Measurements from ENCODE around the gene BUB3. TPM values are rescaled to one million over a fixed set of nuclear protein-coding genes. Genes with fewer than 3 reads are reported as not detected.

The BUB3 gene
- total RNA-seq, 1 donor from 2014 or later, result 213 TPM

GRCh38 chr10:123200531-123200930 is 46.3 kb downstream of the BUB3 start:
- intact Hi-C loops (cut with micrococcal nuclease), result no loop called here

- intact Hi-C loops (cut with micrococcal nuclease), result no loop called here
Measured at GRCh38 chr10:123202506-123202905, 48.3 kb downstream of the BUB3 start.

- intact Hi-C loops (cut with micrococcal nuclease), result no loop called here
Measured at GRCh38 chr10:123203393-123204126, 49.4 kb downstream of the BUB3 start.

- intact Hi-C loops (cut with micrococcal nuclease), result no loop called here
Measured at GRCh38 chr10:123204127-123204461, 49.9 kb downstream of the BUB3 start.

- intact Hi-C loops (cut with micrococcal nuclease), result no loop called here
Measured at GRCh38 chr10:123205041-123205440, 50.8 kb downstream of the BUB3 start.

- intact Hi-C loops (cut with micrococcal nuclease), result no loop called here
Measured at GRCh38 chr10:123212063-123212462, 57.9 kb downstream of the BUB3 start.

- intact Hi-C loops (cut with micrococcal nuclease), result no loop called here
Measured at GRCh38 chr10:123212640-123213039, 58.4 kb downstream of the BUB3 start.

GRCh38 chr10:123213192-123213591 is 59.0 kb downstream of the BUB3 start:
- intact Hi-C loops (cut with micrococcal nuclease), result no loop called here

Other genes starting within 250 kb of the BUB3 start
- not detected in 2 replicates for gene FAM24A, start 243.8 kb upstream of the BUB3 start, total RNA-seq
- gene C10orf88, start 200.2 kb upstream of the BUB3 start, total RNA-seq, result 12.3 and 13.8 TPM in 2 replicates
- 3.2 and 3.5 TPM in 2 replicates for gene PSTK, start 174.0 kb upstream of the BUB3 start, total RNA-seq
- gene IKZF5, start 145.6 kb upstream of the BUB3 start, total RNA-seq, result 12.0 and 17.8 TPM in 2 replicates
- 15.7 and 19.2 TPM in 2 replicates for gene ACADSB, start 145.4 kb upstream of the BUB3 start, total RNA-seq
- gene HMX3, start 18.4 kb upstream of the BUB3 start, total RNA-seq, result not detected in 2 replicates
- not detected in 2 replicates for gene HMX2, start 6.3 kb upstream of the BUB3 start, total RNA-seq